Measurements from ENCODE around the gene C5orf63. TPM values are rescaled to one million over a fixed set of nuclear protein-coding genes. Genes with fewer than 3 reads are reported as not detected.

C5orf63 gene
- total and polyA plus RNA-seq, 12 donors: 5.4 to 18.3 (median 12.2) TPM

DNA sequence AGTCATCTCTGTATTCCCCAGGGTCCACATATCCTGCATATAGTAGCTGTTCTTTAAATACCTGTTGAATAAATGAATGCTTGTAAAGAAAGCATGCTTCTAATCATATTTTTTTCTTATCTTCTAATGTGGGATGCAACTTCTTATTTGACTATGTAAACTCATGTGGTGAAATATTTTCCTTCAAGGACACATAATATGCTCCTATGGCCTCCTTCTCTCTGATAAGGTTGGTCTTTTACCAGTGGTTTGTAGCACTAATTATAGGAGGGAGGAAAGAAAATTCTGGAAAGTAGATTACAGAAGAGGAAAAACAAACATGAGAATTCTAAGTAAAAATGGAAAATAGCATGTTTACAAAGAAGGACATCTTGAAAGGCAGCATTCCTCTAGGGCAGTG lies 28.6 kb upstream of the C5orf63 start:
- no peak overlapping the region for H3K4me3 ChIP-seq
- H3K27me3 ChIP-seq: no peaks in the 10 kb centered on the region
- no peaks in the 10 kb centered on the region for H3K4me1 ChIP-seq
- DNase-seq: no peak
- peaks cover 0 to 4% (median 0%) of the 10 kb centered on the region in 11 donors for H3K9me3 ChIP-seq
- ATAC-seq: no peak
- intact Hi-C loops (cut with DNase I): no loop called here
- H3K27ac ChIP-seq: no peak overlapping the region
- no peaks in the 10 kb centered on the region for H3K36me3 ChIP-seq
- TF ChIP-seq, protein P1, sequence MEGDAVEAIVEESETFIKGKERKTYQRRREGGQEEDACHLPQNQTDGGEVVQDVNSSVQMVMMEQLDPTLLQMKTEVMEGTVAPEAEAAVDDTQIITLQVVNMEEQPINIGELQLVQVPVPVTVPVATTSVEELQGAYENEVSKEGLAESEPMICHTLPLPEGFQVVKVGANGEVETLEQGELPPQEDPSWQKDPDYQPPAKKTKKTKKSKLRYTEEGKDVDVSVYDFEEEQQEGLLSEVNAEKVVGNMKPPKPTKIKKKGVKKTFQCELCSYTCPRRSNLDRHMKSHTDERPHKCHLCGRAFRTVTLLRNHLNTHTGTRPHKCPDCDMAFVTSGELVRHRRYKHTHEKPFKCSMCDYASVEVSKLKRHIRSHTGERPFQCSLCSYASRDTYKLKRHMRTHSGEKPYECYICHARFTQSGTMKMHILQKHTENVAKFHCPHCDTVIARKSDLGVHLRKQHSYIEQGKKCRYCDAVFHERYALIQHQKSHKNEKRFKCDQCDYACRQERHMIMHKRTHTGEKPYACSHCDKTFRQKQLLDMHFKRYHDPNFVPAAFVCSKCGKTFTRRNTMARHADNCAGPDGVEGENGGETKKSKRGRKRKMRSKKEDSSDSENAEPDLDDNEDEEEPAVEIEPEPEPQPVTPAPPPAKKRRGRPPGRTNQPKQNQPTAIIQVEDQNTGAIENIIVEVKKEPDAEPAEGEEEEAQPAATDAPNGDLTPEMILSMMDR (IDR thresholded peaks at IDR 0.05): no peak

DNA sequence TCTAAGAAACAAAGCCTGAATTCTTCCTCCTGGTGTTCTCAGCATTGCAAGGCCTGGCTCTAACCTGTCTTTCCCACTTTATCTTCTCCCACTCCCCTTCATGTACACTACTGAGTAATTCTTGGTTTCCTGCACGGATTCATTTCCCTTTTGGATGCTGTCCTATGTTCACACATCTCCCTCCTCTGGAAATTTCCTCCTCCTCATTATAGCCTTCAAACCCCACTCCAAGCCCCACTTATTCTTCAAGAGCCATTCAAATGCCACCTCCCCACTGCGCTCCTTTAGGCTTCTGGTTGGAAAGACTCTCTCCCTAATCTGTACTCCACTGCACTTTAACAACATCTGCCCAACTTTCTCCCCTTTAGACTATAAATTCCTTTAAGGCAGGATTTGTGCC lies 28.2 kb upstream of the C5orf63 start:
- no peaks in the 10 kb centered on the region for H3K36me3 ChIP-seq
- DNase-seq (no peak), ATAC-seq (no peak)
- no peaks in the 10 kb centered on the region for H3K27me3 ChIP-seq
- intact Hi-C loops (cut with DNase I): no loop called here
- no peaks in the 10 kb centered on the region for H3K4me1 ChIP-seq
- TF ChIP-seq, protein P1 (IDR thresholded peaks at IDR 0.05): no peak
- 62 to 64% methylated on average over 2 of the region's 2 CpGs for WGBS, 2 donors
- H3K27ac ChIP-seq: no peak overlapping the region
- H3K4me3 ChIP-seq: no peak overlapping the region
- peaks cover 0 to 4% (median 0%) of the 10 kb centered on the region in 11 donors for H3K9me3 ChIP-seq

DNA sequence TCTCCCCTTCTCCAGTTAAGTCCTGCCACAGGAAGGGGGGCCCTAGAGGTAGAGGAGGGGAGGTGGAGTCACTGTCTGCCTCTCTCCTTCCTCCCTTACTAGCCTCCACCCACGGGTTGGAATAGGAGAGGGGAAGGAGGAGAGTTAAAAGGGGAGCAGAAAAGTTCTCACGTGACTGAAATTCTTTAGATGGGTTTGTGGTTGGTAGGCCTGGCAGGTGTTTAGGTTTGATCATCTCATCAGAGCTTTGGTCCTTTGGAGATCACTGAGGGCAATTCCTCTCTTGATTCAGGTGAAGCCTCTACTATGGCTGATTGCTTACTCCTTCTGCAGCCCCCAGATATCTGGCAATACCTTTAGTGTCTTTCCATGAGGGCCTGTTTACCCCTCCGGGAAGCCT lies 24.9 kb upstream of the C5orf63 start:
- no peak for DNase-seq

DNA sequence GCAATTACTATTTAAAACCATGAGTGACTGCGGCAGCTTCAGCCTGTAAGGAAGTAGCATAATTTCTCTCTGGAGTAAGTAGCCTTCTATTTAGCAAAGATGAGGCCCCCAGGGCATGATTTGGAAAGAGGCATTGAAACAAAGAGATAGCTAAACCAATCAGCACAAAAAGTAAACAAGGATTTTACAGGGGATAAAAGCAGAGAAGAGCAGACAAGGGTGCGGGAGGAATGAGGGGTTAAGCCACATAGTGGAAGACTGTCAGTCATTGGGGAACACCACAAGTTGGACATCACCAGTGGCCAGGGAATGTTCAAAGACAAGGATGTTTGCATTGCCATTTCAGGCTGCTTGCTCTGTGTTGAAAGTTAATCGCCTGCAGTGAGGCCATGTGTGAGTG lies 24.0 kb upstream of the C5orf63 start:
- intact Hi-C loops (cut with DNase I): no loop called here
- H3K27me3 ChIP-seq: no peaks in the 10 kb centered on the region

More for the DNA sequence above, 24.9 kb upstream of the C5orf63 start:
- Histone ChIP-seq H3K4me1 (no peaks in the 10 kb centered on the region), H3K27ac (no peak overlapping the region), H3K36me3 (no peaks in the 10 kb centered on the region), H3K4me3 (no peak overlapping the region), H3K27me3 (no peaks in the 10 kb centered on the region), H3K9me3 (no peaks in the 10 kb centered on the region)
- 66 to 67% methylated on average over 3 of the region's 3 CpGs for WGBS, 2 donors
- TF ChIP-seq, protein P1 (IDR thresholded peaks at IDR 0.05): no peak
- ATAC-seq: no peak
- intact Hi-C loops (cut with DNase I): no loop called here

More for the DNA sequence above, 24.0 kb upstream of the C5orf63 start:
- H3K27ac ChIP-seq: no peak overlapping the region
- H3K4me3 ChIP-seq: no peak overlapping the region
- no peaks in the 10 kb centered on the region for H3K36me3 ChIP-seq
- no peaks in the 10 kb centered on the region for H3K9me3 ChIP-seq
- no peak for ATAC-seq
- no peaks in the 10 kb centered on the region for H3K4me1 ChIP-seq
- TF ChIP-seq, protein P1 (IDR thresholded peaks at IDR 0.05): no peak
- WGBS, 2 donors: 71 to 76% methylated on average over 3 of the region's 3 CpGs
- DNase-seq: no peak

All from heart right ventricle (tissue), 16 donors.